Natural killer cell treated with Interleukin-12 subunit alpha and Interleukin-12 subunit beta and Interleukin-15 and Interleukin-18, amount 100 ng/mL, for 72 hours (primary cell): ENCODE measurements around the gene HDC. TPM values are rescaled to one million over a fixed set of nuclear protein-coding genes. Genes with fewer than 3 reads are reported as not detected.

Experiments used
- ATAC-seq, 2 donors: fragments of 150-1000 bp; cut with Tn5 transposase in 1 of 2; sonication (Bioruptor Pico), chemical (Tn5 transposase) in 1 of 2; 2 replicates each; pipeline ENCODE4 v1.10.0; 2021
- DNase-seq: peaks from one replicate; pipeline ENCODE4 v3.0.0; 2022; ENCODE audit warnings: low spot score
- H3K27ac Mint-ChIP-seq, 2 donors: 1 replicate in 1 of 2; 2 replicates in 1 of 2; pipeline ENCODE4 v1.8.0; 2022; ENCODE audit warnings: mixed read lengths in 2 of 2, mild to moderate bottlenecking in 1 of 2, moderate library complexity in 1 of 2
- H3K27me3 Mint-ChIP-seq, 2 donors: 1 replicate in 1 of 2; 2 replicates in 1 of 2; pipeline ENCODE4 v1.8.0; 2022; ENCODE audit warnings: mixed read lengths in 2 of 2
- H3K36me3 Mint-ChIP-seq: one replicate; pipeline ENCODE4 v1.8.0; 2022; ENCODE audit warnings: mixed read lengths
- H3K4me1 Mint-ChIP-seq, 2 donors: 1 replicate in 1 of 2; 2 replicates in 1 of 2; pipeline ENCODE4 v1.8.0; 2022; ENCODE audit warnings: low read depth in 2 of 2, mixed read lengths in 2 of 2, mild to moderate bottlenecking in 1 of 2
- H3K4me3 Mint-ChIP-seq: one replicate; pipeline ENCODE4 v1.8.0; 2022; ENCODE audit warnings: mixed read lengths
- H3K9me3 Mint-ChIP-seq: 2 replicates; pipeline ENCODE4 v1.8.0; 2022; ENCODE audit warnings: mixed read lengths
- total RNA-seq, 2 donors: library from RNA; stranded (reverse); gene quantifications; one replicate each; pipeline ENCODE4 v1.2.3, GENCODE V29; 2022

Gene HDC
- total RNA-seq, 2 donors from 2014 or later = 93.2 TPM; not detected in 1

DNA sequence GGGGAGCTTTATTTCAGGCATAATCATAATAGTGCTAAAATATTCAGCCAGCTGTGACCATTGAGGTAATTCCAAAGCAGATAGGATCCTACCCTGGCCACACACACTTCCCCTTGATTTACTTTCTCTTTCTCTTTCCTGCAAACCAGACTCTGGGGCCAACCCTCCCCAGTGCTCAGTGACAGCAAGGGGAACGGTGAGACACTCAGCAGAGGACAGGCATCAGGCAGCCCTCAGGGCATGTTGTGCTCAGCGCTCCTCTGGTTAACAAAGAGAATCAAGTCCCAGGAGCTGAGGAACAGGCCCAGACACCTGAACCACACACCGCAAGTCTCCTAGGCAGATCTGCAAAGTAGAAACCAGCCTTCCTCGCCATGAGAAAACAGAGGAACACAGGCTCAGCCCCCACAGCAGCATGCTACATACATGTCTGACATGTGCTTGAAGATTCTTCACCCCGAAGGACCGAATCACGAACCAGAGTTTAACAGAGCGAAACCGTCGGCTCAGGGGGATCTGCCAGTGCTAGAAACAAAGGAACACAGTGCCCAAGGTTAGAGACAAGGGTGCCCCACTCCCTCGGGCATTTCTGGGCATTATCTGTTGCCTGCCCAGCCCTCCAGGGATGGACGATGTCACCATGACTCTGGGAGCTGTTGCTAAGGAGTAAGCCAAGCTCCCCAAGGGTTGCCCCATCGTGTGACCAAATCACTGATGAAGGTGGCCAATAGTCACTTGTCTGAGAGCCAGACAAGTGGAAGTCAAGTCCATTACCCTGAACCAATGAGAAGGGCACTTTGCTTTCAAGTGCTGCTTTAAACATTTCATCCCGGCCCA lies 17.5 kb downstream of the HDC start:
- Mint-ChIP-seq H3K36me3 (no peaks in the 10 kb centered on the region), H3K4me1 (peaks cover 22 to 38% of the 10 kb centered on the region in 2 donors), H3K27me3 (peaks cover 0 to 4% of the 10 kb centered on the region in 2 donors), H3K9me3 (no peaks in the 10 kb centered on the region), H3K27ac (peak overlapping the region; percentile 71 to 91), H3K4me3 (peak overlapping the region; percentile 85)
- ATAC-seq = peak; percentile 91 to 97
- DNase-seq = peak; percentile 75

DNA sequence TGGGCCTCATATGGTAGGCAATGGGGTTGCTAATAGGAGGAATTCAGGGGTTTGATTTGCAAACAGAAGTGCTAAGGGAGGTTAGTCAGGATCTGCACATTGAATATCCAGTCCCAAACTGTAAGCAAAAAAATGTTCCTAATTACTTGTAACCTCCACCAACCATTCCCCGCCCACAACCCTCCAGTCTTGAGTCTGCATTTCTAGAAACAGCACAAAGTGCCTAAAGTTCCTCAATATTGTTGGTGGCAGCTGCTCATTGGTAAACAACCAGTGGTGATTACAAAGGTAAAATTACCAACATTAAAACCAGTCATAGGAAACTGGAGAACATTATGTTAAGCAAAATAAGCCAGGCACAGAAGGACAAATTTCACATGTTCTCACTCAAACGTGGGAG lies 18.9 kb downstream of the HDC start:
- H3K4me1 Mint-ChIP-seq = peaks cover 22 to 38% of the 10 kb centered on the region in 2 donors
- DNase-seq (no peak), ATAC-seq (no peak)
- H3K4me3 Mint-ChIP-seq = peak overlapping the region; percentile 5
- no peaks in the 10 kb centered on the region for H3K9me3 Mint-ChIP-seq
- no peaks in the 10 kb centered on the region for H3K36me3 Mint-ChIP-seq
- H3K27ac Mint-ChIP-seq = peak overlapping the region in 1 of 2 donors; percentile 7
- H3K27me3 Mint-ChIP-seq = peaks cover 0 to 4% of the 10 kb centered on the region in 2 donors

DNA sequence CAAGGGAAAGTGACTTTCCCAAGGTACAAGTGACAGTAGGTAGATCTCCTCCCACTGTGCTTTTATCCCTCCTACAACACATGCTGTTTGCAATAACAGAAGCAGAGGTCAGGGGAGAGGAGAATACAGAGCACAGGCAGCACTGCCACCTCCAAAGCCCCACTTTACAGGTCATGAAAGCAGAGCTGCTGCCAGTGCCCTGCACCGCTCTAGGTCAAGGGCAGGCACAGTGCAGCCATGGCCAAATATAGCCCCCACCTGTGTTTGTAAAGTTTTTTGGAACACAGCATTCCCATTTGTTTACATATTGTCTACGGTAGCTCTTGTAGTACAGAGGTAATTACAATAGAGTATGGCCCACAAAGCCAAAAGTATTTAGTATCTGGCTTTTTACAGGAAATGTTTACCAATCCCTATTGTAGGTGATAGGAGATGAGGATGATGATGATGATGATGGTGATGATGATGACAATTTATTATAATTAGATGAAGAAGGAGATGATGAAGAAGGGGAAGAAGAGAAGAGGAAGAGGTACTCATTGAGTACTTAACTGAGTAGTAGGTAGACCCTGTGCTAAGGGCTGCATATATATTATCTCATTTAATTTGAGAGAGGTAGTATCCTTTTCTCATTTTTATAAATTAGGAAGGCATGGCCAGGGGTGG lies 20.4 kb downstream of the HDC start:
- no peaks in the 10 kb centered on the region for H3K36me3 Mint-ChIP-seq
- no peaks in the 10 kb centered on the region for H3K9me3 Mint-ChIP-seq
- ATAC-seq = no peak
- H3K27ac Mint-ChIP-seq = peak overlapping the region; percentile 2 to 31
- no peaks in the 10 kb centered on the region for H3K27me3 Mint-ChIP-seq
- no peak for DNase-seq
- peaks cover 17 to 34% of the 10 kb centered on the region in 2 donors for H3K4me1 Mint-ChIP-seq
- H3K4me3 Mint-ChIP-seq = no peak overlapping the region

DNA sequence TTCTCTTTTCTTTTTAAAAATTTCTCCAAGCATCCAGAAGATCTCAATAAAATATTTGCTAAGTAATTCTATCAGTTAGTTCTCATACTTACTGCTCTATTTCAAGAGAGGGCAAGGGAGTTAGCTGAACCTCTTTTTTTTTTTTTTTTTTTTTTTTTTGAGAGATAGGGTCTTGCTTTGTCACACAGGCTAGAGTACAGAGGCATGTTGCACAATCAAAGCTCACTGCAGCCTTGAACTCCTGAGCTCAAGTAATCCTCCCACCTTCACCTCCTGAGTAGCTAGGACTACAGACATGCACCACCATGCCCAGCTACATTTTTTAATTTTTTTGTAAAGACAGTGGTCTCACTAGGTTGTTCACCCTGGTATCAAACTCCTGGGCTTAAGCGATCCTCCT lies 21.4 kb downstream of the HDC start:
- Mint-ChIP-seq H3K27me3 (no peaks in the 10 kb centered on the region), H3K4me1 (peaks cover 14 to 27% of the 10 kb centered on the region in 2 donors), H3K36me3 (no peaks in the 10 kb centered on the region), H3K4me3 (no peak overlapping the region), H3K27ac (no peak overlapping the region), H3K9me3 (no peaks in the 10 kb centered on the region)
- ATAC-seq = no peak
- no peak for DNase-seq

DNA sequence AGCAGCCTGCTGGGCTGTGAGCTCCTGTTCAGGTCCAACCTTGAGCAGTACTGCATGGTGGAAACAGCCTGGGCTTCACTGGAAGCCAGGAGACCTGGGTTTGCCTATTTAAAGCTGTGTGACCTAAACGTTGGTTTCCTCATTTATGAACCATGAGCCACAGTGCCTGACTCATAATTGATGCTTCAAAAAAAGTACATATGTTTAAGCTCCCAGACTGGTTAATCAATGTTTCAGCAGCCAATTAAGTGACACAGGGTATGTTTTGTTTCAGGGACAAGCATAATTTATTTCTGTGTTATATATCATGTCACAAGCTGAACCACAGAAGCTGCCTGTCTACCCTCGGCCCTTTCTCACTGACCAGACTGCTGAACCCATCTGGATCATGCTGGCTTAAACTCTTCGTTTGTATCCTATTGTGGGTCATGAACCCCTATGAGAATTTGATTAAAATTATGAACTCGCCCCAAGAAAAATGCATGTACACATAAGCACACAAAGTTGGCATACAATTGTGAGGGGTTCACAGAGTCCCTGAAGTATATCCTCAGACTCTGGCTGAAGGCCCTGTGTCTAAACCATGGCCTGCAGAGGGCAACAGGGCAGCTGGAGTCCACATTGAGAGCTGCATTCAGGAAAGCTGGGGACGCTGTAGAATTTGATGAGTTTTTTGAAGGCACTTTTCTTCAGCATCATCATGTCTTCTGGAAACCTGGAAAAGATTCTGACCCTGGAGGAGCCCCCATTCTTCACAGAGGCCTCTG lies 23.7 kb downstream of the HDC start:
- peak in 1 of 2 donors; percentile 49 for ATAC-seq
- no peaks in the 10 kb centered on the region for H3K27me3 Mint-ChIP-seq
- no peak for DNase-seq
- H3K4me1 Mint-ChIP-seq = peaks cover 0 to 13% of the 10 kb centered on the region in 2 donors
- no peaks in the 10 kb centered on the region for H3K36me3 Mint-ChIP-seq
- no peaks in the 10 kb centered on the region for H3K9me3 Mint-ChIP-seq
- no peak overlapping the region for H3K27ac Mint-ChIP-seq
- H3K4me3 Mint-ChIP-seq = no peak overlapping the region

DNA sequence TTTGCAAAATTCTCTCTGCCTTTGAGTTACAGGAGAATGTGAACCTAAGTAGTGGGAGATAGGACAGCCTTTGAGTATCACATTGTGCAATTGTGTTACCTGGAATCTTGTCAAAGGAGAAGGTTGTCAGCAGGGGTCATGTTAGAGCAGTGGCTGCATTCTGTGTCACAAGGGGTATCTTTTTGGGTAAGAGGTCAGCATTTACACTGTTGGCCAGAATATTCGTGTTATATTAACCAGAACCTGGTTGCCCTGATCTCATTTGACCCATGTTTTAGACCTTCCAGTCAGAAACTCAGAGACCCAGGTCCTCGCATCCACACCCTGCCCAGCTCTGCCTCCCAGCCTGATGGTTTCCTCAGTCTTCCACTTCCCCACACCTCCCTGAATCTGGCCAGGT lies 27.3 kb downstream of the HDC start:
- no peaks in the 10 kb centered on the region for H3K36me3 Mint-ChIP-seq
- no peaks in the 10 kb centered on the region for H3K27me3 Mint-ChIP-seq
- no peak overlapping the region for H3K27ac Mint-ChIP-seq
- no peaks in the 10 kb centered on the region for H3K4me1 Mint-ChIP-seq
- H3K4me3 Mint-ChIP-seq = no peak overlapping the region
- no peak for ATAC-seq
- no peaks in the 10 kb centered on the region for H3K9me3 Mint-ChIP-seq
- no peak for DNase-seq

DNA sequence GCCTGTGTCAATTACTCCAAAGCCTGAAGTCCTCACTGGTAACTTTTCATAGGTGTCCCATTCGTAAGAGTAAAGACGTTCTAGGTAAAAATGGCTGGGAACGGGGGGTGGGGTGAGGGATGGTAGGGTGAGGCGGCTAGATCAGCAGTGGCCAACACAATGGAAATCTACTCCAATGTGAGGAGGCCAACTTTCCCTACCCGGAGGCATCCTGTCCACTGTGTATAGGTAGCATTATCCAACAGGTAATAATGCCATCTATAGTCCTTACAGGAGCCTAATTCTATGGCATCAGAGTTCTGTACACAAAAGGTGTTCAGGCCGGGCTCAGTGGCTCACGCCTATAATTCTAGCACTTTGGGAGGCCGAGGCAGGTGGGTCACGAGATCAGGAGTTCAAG lies 29.1 kb downstream of the HDC start:
- ATAC-seq (no peak), DNase-seq (no peak)
- Mint-ChIP-seq H3K4me3 (no peak overlapping the region), H3K36me3 (no peaks in the 10 kb centered on the region), H3K27me3 (no peaks in the 10 kb centered on the region), H3K27ac (no peak overlapping the region), H3K4me1 (no peaks in the 10 kb centered on the region), H3K9me3 (no peaks in the 10 kb centered on the region)

DNA sequence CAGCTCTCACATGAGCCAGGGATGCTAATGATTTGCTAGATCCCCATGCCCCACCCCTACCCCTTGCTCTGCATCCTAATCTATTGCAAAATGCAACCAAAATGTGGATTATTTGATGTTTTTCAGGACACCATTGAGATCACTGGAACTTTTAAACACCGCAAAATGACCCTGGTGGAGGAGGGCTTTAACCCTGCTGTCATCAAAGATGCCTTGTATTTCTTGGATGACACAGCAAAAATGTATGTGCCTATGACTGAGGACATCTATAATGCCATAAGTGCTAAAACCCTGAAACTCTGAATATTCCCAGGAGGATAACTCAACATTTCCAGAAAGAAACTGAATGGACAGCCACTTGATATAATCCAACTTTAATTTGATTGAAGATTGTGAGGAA lies 29.7 kb downstream of the HDC start:
- DNase-seq (no peak), ATAC-seq (no peak)
- Mint-ChIP-seq H3K27ac (no peak overlapping the region), H3K4me3 (no peak overlapping the region), H3K4me1 (no peaks in the 10 kb centered on the region), H3K36me3 (no peaks in the 10 kb centered on the region), H3K27me3 (no peaks in the 10 kb centered on the region), H3K9me3 (no peaks in the 10 kb centered on the region)

DNA sequence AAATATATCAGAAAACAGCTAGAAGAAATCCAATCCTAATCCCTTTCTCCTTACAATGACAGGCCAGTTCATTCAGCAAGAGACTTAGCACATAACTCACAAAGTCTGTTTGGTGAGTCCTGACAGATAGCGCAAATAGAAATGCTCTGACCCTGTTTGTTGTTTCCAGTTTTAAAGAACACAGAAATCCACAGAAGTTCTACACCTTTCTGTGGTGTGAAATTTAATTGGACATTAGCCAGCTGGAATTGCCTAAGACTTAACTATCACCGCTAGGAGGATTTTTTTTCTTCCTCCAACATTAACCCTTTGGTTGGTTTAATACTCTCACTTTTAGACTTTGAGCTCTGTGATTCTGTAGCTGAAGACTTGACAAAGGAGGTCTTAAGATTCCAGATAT lies 30.8 kb downstream of the HDC start:
- ATAC-seq (no peak), DNase-seq (no peak)
- Mint-ChIP-seq H3K9me3 (no peaks in the 10 kb centered on the region), H3K4me3 (no peak overlapping the region), H3K27ac (no peak overlapping the region), H3K27me3 (no peaks in the 10 kb centered on the region), H3K4me1 (no peaks in the 10 kb centered on the region), H3K36me3 (no peaks in the 10 kb centered on the region)

DNA sequence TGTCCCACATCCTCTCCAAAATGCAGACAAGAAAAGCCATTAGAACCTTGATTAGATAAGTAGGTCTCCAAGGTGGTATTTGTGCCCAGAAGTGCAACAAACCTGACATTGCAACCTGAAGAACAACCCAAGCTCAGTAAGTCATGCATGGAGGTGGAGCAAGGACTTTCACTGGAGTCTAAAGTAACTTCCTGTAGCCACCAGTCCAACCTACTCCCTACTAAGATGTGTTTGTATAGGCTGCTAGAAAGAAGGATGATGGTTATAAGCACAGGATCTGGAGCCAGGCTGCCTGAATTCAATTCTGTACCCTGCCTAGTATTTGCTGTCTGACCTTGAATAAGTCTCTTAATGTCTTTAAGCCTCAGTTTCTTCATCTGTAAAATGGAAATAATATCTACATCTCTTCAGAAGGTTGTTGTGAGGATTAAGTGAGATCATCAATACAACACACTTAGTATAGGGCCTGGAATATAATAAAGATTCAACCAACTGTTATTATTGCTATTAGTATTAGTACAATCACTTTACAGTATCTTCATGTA lies 32.3 kb downstream of the HDC start:
- H3K27me3 Mint-ChIP-seq = no peaks in the 10 kb centered on the region
- no peak for ATAC-seq

DNA sequence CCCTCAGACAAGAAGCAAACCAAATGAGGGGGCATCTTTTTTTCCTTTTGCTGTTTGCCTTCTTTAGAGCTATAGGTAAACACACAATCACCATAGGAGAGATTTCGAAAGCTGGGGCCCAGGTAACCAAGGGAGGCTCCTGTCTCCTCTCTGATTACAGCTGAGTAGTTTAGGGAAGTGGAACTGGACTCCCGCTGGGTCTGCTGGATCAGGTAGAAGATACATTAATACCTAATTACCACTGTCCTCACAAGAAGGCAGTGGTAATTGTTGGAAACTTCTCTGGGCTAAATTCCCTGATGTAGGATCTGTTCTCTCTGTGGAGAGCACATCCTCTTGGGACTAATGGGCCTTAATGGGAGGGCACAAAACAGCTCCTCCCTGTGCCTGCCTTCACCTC lies 32.7 kb downstream of the HDC start:
- Mint-ChIP-seq H3K4me3 (no peak overlapping the region), H3K27ac (no peak overlapping the region), H3K36me3 (peaks cover 6% of the 10 kb centered on the region), H3K27me3 (no peaks in the 10 kb centered on the region), H3K9me3 (no peaks in the 10 kb centered on the region), H3K4me1 (no peaks in the 10 kb centered on the region)
- DNase-seq (no peak), ATAC-seq (no peak)

More for the DNA sequence above, 32.3 kb downstream of the HDC start:
- no peaks in the 10 kb centered on the region for H3K4me1 Mint-ChIP-seq
- no peak for DNase-seq
- no peak overlapping the region for H3K27ac Mint-ChIP-seq
- peaks cover 6% of the 10 kb centered on the region for H3K36me3 Mint-ChIP-seq
- H3K9me3 Mint-ChIP-seq = no peaks in the 10 kb centered on the region
- no peak overlapping the region for H3K4me3 Mint-ChIP-seq

DNA sequence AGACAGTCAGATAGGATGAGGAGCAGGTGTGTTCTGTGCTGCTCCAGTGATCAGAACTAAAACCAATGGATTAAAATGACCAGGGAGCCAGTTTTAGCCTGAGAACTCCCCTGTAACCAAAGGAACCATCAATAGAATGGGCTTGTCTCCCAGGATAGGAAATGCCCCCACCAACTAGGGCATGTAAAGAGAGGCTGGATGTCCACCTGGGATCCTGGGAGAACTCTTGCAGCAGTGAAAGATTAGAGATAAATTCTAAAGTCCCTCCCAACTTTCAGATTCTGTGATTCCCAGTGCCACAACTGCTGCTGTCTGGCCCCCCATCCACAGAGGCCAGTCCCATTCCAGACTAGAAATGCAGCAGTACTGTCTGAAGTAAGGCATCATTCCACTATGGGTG lies 33.8 kb downstream of the HDC start:
- no peaks in the 10 kb centered on the region for H3K4me1 Mint-ChIP-seq
- DNase-seq = no peak

DNA sequence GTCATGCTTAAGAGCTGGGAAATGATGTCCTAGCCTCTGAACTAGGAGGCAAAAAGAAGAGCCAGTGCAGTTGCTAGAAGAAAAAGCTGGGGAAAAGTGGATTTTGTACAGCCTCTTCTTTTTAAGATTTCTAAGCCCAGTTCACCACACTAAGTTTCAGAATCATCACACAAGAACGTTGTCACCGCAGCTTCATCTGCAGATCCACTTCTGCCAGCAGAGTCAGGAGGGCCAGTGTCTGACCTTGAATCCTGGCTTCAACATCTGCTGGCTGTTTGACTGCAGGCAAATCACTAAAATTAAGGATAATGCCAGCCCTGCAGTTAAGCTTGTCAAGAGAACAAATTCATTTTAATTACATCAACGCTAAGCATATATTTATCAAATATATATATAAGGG lies 36.2 kb downstream of the HDC start:
- H3K4me1 Mint-ChIP-seq = no peaks in the 10 kb centered on the region
- DNase-seq (no peak), ATAC-seq (no peak)
- peaks cover 6% of the 10 kb centered on the region for H3K36me3 Mint-ChIP-seq
- H3K27ac Mint-ChIP-seq = no peak overlapping the region
- H3K9me3 Mint-ChIP-seq = no peaks in the 10 kb centered on the region
- H3K4me3 Mint-ChIP-seq = no peak overlapping the region
- H3K27me3 Mint-ChIP-seq = no peaks in the 10 kb centered on the region

More for the DNA sequence above, 33.8 kb downstream of the HDC start:
- no peak for ATAC-seq
- Mint-ChIP-seq H3K27me3 (no peaks in the 10 kb centered on the region), H3K27ac (no peak overlapping the region), H3K36me3 (peaks cover 6% of the 10 kb centered on the region), H3K9me3 (no peaks in the 10 kb centered on the region), H3K4me3 (no peak overlapping the region)

DNA sequence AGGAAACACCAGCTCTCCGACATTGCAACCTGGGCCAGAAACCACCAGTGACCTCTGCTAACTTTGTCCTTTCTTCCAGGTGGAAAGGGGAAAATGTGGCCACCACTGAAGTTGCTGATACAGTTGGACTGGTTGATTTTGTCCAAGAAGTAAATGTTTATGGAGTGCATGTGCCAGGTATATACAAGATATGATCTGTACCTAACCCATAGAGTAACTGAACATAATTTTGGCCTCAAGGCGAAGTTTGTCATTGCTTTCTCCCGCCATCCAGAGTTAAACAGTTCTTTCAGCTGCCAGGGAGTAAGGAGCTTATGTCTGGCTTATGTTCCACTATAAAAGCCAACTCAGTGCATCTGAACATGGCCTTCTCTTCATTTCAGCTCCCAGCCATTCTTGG lies 36.7 kb downstream of the HDC start:
- ATAC-seq (no peak), DNase-seq (no peak)
- H3K27ac Mint-ChIP-seq = no peak overlapping the region
- no peak overlapping the region for H3K4me3 Mint-ChIP-seq
- peaks cover 6% of the 10 kb centered on the region for H3K36me3 Mint-ChIP-seq
- H3K9me3 Mint-ChIP-seq = no peaks in the 10 kb centered on the region
- no peaks in the 10 kb centered on the region for H3K4me1 Mint-ChIP-seq
- no peaks in the 10 kb centered on the region for H3K27me3 Mint-ChIP-seq
